ENCODE data around the gene OBSL1. TPM values are rescaled to one million over a fixed set of nuclear protein-coding genes. Genes with fewer than 3 reads are reported as not detected.

Gene OBSL1
- total RNA-seq, 1 experiment from 2014 or later, result 56.2 TPM

DNA sequence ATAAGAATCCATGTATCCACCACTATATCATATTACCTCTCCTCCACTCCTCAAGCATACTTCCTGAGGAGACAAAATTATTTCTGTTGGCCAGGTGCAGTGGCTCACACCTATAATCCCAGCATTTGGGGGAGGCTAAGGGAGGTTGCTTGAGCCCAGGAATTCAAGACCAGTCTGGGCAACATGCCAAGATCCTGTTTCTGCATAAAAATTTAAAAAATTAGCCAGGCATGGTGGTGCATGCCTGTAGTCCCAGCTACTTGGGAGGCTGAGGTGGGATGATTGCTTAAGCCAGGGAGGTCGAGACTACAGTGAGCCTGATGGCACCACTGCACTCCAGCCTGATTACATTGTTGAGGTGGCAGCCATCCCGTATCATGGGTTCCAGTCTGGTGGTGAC is 10.0 kb upstream of the OBSL1 start:
- Mint-ChIP-seq H3K4me1 (ENCODE audit: low read depth, unreplicated experiment) (peaks cover 21% of the 10 kb centered on the region), H3K27ac (ENCODE audit: unreplicated experiment) (no peak overlapping the region), H3K27me3 (ENCODE audit: insufficient read depth, unreplicated experiment) (peaks cover 2% of the 10 kb centered on the region), H3K4me3 (ENCODE audit: unreplicated experiment) (no peak overlapping the region), H3K36me3 (ENCODE audit: insufficient read depth, unreplicated experiment) (no peaks in the 10 kb centered on the region), H3K9me3 (ENCODE audit: unreplicated experiment) (no peaks in the 10 kb centered on the region)
- TF ChIP-seq, protein P1, sequence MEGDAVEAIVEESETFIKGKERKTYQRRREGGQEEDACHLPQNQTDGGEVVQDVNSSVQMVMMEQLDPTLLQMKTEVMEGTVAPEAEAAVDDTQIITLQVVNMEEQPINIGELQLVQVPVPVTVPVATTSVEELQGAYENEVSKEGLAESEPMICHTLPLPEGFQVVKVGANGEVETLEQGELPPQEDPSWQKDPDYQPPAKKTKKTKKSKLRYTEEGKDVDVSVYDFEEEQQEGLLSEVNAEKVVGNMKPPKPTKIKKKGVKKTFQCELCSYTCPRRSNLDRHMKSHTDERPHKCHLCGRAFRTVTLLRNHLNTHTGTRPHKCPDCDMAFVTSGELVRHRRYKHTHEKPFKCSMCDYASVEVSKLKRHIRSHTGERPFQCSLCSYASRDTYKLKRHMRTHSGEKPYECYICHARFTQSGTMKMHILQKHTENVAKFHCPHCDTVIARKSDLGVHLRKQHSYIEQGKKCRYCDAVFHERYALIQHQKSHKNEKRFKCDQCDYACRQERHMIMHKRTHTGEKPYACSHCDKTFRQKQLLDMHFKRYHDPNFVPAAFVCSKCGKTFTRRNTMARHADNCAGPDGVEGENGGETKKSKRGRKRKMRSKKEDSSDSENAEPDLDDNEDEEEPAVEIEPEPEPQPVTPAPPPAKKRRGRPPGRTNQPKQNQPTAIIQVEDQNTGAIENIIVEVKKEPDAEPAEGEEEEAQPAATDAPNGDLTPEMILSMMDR (IDR thresholded peaks at IDR 0.05; ENCODE audit: insufficient read depth in 1 of 2, low read depth in 1 of 2, low read length in 1 of 2, severe bottlenecking in 1 of 2, unreplicated experiment in 1 of 2), result no peak
- H3K27me3 ChIP-seq (replicated peaks; ENCODE audit: control insufficient read depth, insufficient read depth, low read length), result no peaks in the 10 kb centered on the region
- no peaks in the 10 kb centered on the region for H3K36me3 ChIP-seq (ENCODE audit: control insufficient read depth, insufficient read depth, low read length)
- CTCF ChIA-PET, result no interaction called here
- no peaks in the 10 kb centered on the region for H3K9me3 ChIP-seq
- BruUV-seq (replicated peaks), result no TSS peak
- DNase-seq, result no peak
- H3K4me3 ChIP-seq (ENCODE audit: low read depth, low read length), result no peak overlapping the region
- intact Hi-C loops (cut with micrococcal nuclease; ENCODE audit: unreplicated experiment), result no loop called here
- POLR2A ChIA-PET, result no interaction called here
- H3K4me1 ChIP-seq, result peaks cover 12% of the 10 kb centered on the region; the same call in 1 of the 2 replicates

DNA sequence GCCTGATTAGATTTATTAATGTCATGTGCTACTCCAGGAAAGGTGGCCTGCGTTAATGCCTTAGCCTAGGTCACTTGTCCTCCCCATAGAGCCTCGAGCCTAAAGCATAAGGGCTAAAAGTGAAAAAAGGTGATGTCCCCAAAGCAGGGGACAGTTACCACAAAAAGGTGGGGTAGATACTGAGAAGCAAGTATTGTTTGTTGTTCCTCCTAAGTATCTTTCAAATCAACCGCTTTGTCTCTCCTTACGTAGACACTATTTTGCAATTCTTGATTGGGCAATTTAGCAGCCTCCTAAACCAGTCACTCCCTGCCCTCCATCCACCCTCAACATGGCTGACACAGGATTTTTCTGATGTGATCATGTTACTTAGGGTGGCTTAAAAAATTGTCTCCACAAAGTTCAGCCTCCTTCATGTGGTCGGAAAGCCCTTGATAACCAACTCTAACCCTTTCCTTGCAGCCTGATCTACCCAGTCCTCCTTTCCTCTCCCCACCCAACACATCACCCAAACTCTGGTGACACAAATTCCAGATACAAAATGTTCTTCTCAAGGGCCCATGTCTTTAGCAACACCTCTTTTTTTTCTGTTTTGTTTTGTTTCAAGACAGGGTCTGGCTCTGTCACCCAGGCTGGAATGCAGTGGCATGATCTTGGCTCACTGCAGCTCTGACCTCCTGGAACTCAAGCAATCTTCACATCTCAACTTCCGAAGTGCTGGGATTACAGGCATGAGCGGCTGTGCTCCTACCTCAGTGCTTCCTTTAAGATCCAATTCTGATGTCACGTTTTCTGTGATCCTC is 7.7 kb upstream of the OBSL1 start:
- ChIA-PET POLR2A (no interaction called here), CTCF (no interaction called here)
- H3K4me3 Mint-ChIP-seq (ENCODE audit: unreplicated experiment), result no peak overlapping the region
- H3K9me3 Mint-ChIP-seq (ENCODE audit: unreplicated experiment), result no peaks in the 10 kb centered on the region
- H3K36me3 Mint-ChIP-seq (ENCODE audit: insufficient read depth, unreplicated experiment), result no peaks in the 10 kb centered on the region
- no peaks in the 10 kb centered on the region for H3K27me3 ChIP-seq (replicated peaks; ENCODE audit: control insufficient read depth, insufficient read depth, low read length)
- TF ChIP-seq, protein P1 (IDR thresholded peaks at IDR 0.05; ENCODE audit: insufficient read depth in 1 of 2, low read depth in 1 of 2, low read length in 1 of 2, severe bottlenecking in 1 of 2, unreplicated experiment in 1 of 2), result no peak
- no peak overlapping the region for H3K27ac Mint-ChIP-seq (ENCODE audit: unreplicated experiment)
- H3K27me3 Mint-ChIP-seq (ENCODE audit: insufficient read depth, unreplicated experiment), result no peaks in the 10 kb centered on the region
- H3K4me1 ChIP-seq, result peaks cover 12% of the 10 kb centered on the region; the same call in 1 of the 2 replicates
- intact Hi-C loops (cut with micrococcal nuclease; ENCODE audit: unreplicated experiment), result no loop called here
- H3K36me3 ChIP-seq (ENCODE audit: control insufficient read depth, insufficient read depth, low read length), result no peaks in the 10 kb centered on the region
- H3K4me1 Mint-ChIP-seq (ENCODE audit: low read depth, unreplicated experiment), result peaks cover 26% of the 10 kb centered on the region
- H3K9me3 ChIP-seq, result no peaks in the 10 kb centered on the region
- BruUV-seq (replicated peaks), result no TSS peak
- no peak overlapping the region for H3K4me3 ChIP-seq (ENCODE audit: low read depth, low read length)
- DNase-seq, result no peak

DNA sequence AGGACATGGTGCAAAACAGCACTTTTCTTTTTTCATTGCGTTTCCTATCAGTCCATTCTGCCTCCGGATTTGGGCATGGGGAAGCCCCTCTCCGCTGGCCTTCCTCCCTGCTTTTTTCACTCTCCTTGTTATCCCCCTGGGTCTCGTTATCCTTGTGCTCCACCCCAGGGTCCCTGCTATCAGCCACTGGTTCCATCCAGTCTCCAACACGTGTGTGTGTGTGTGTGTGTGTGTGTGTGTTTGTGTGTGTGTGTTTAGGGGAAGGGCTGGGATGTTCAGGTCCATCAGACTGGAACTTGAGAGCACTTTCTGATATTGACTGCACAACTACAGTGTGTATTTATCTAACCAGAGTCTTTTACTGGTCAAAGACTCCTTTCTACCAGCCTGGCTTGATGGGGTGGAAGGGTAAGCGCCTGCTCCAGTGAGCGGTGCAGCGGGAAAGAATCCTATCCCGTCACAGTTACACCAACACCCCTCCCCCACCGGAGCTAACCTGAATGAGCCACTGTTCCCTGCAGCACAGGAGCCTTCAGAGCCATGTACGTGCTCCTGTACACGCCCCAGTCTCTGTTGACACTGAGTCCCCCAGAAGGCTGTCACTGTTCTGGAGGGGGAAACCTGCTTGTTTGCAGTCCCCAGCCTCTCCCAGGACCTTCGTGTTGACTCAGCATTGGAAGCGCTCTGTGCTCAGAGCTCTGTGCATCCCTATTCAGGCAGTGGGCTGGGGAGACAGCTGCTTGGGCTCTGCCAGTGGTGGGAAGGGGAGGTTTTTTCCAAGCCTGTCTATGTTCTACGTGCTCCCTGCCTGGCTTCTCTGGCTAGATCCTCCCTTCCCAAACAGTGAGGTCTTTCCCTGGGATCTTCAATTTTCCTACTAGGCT is 5.4 kb upstream of the OBSL1 start:
- Mint-ChIP-seq H3K27me3 (ENCODE audit: insufficient read depth, unreplicated experiment) (no peaks in the 10 kb centered on the region), H3K27ac (ENCODE audit: unreplicated experiment) (no peak overlapping the region), H3K4me1 (ENCODE audit: low read depth, unreplicated experiment) (peaks cover 32% of the 10 kb centered on the region), H3K9me3 (ENCODE audit: unreplicated experiment) (no peaks in the 10 kb centered on the region), H3K4me3 (ENCODE audit: unreplicated experiment) (peak overlapping the region; percentile 36), H3K36me3 (ENCODE audit: insufficient read depth, unreplicated experiment) (no peaks in the 10 kb centered on the region)
- Histone ChIP-seq H3K27me3 (replicated peaks; ENCODE audit: control insufficient read depth, insufficient read depth, low read length) (no peaks in the 10 kb centered on the region), H3K4me1 (peaks cover 21% of the 10 kb centered on the region), H3K4me3 (ENCODE audit: low read depth, low read length) (no peak overlapping the region), H3K36me3 (ENCODE audit: control insufficient read depth, insufficient read depth, low read length) (no peaks in the 10 kb centered on the region), H3K9me3 (no peaks in the 10 kb centered on the region)
- DNase-seq, result peak; percentile 64 to 71
- ChIA-PET POLR2A (interaction anchor here (0.6 kb wide), 2 partner anchors 20 to 21 kb away, joined by 3 to 4 read pairs; no protein-coding TSS in a partner anchor), CTCF (interaction anchor here (0.6 kb wide), 1 partner anchor 119 kb away, joined by 3 read pairs; no protein-coding TSS in a partner anchor)
- no TSS peak for BruUV-seq (replicated peaks)
- intact Hi-C loops (cut with micrococcal nuclease; ENCODE audit: unreplicated experiment), result no loop called here
- TF ChIP-seq, protein P1 (IDR thresholded peaks at IDR 0.05; ENCODE audit: insufficient read depth in 1 of 2, low read depth in 1 of 2, low read length in 1 of 2, severe bottlenecking in 1 of 2, unreplicated experiment in 1 of 2), result no peak

Data from Caco-2 (cell line).